AG10803 (cell line): ENCODE data around the gene AKR1C8.
"Not testable (repeated sequence)": the region's sequence is repeated elsewhere in the genome, so short reads cannot be mapped to it uniquely, and the experiment has no call there.

ENCODE experiments used
- DNase-seq: peaks from one replicate; pipeline ENCODE4 v3.0.0; 2010; ENCODE audit warnings: low read depth
- H3K4me3 ChIP-seq: 2 replicates; pipeline ENCODE4 v1.5.1; 2011; ENCODE audit warnings: mild to moderate bottlenecking, low read length, control low read depth
- TF ChIP-seq, protein P1 (sequence below): conservative IDR thresholded peaks from 2 replicates; pipeline ENCODE4 v1.5.1; 2011; ENCODE audit warnings: mild to moderate bottlenecking, low read length, control low read depth, inconsistent platforms

AKR1C8 gene

DNA sequence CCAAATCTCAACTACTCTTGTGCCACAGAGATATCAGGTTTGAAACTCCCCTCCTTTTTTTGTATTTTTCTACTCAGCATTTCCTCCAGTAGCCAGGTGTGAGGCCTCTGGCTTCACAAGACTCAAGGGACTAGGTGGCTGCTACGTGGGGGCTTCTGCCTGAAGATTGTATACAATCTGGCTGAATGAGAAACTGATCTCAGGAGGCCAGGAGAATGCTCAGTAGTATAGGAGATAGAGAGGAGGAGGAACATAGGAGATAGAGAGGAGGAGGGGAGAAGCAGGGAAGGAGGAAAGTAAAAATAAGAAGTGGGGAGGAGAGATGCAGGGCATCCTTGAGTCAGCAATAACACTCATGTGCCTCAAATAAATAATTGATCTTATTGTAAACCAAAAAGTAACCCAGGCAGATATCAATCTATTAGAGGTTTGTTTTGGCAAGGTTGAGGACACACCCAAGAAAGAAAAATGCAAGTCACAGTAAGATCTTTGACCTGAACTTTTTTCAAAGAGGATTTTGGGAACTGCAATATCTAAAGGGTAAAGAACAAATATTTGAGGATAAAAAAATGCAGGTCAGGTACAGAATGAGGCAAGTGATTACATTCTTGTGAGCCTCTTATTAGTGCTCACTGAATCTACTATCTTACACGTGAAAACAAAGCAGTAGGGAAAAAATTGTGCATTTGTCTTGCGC, 36.8 kb downstream of the AKR1C8 start:
- DNase-seq, result no peak
- TF ChIP-seq, protein P1, sequence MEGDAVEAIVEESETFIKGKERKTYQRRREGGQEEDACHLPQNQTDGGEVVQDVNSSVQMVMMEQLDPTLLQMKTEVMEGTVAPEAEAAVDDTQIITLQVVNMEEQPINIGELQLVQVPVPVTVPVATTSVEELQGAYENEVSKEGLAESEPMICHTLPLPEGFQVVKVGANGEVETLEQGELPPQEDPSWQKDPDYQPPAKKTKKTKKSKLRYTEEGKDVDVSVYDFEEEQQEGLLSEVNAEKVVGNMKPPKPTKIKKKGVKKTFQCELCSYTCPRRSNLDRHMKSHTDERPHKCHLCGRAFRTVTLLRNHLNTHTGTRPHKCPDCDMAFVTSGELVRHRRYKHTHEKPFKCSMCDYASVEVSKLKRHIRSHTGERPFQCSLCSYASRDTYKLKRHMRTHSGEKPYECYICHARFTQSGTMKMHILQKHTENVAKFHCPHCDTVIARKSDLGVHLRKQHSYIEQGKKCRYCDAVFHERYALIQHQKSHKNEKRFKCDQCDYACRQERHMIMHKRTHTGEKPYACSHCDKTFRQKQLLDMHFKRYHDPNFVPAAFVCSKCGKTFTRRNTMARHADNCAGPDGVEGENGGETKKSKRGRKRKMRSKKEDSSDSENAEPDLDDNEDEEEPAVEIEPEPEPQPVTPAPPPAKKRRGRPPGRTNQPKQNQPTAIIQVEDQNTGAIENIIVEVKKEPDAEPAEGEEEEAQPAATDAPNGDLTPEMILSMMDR, result no peak
- no peak overlapping the region for H3K4me3 ChIP-seq

DNA sequence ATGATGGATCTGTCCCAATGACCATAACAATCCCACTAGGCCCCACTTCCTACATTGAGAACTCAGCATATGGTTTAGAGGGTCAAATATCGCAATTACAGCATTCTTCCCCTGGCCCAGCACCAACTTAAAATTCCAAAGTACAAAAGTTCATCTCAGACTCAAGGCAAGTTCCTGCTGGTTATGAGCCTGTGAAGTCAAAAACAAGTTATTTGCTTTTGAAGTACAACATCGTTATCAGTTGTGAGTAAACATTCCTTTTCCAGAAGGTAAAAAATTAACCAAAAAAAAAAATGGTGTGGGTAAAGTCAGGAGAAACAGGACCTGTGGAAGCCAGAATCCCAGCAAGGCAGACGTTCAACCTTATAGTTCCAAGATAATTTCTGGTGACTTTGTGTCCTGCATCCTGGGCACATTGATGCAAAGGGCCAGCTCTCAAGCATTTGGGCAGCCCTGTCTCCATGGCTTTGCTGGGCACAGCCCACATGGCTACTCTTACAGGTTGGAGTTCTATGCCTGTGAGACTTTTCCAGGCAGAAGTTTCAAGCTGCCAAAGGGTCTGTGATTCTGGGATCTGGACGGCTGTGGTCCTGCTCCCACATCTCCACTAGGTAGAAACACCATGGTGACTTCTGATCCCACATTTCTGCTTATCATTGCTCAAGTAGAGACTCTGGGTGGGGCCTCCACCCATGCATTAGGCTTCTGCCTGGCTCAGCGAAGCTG, 37.5 kb downstream of the AKR1C8 start:
- H3K4me3 ChIP-seq, result no peak overlapping the region
- TF ChIP-seq, protein P1, result no peak
- DNase-seq, result no peak

DNA sequence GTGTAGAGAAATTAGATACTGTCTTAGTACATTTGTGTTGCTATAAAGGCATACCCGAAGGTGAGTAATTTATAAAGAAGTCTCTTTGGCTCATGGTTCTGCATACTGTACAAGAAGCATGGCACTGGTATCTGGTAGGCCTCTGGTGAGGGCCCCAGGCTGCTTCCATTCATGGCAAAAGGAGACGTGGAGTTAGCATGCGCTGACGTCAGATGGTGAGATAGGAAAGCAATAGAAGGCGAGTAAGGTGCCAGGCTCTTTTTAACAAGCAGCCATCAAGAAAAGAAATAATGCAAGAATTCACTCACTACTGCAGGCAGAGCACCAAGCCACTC, 38.1 kb downstream of the AKR1C8 start:
- TF ChIP-seq, protein P1, result no peak
- H3K4me3 ChIP-seq, result no peak overlapping the region
- DNase-seq, result no peak

DNA sequence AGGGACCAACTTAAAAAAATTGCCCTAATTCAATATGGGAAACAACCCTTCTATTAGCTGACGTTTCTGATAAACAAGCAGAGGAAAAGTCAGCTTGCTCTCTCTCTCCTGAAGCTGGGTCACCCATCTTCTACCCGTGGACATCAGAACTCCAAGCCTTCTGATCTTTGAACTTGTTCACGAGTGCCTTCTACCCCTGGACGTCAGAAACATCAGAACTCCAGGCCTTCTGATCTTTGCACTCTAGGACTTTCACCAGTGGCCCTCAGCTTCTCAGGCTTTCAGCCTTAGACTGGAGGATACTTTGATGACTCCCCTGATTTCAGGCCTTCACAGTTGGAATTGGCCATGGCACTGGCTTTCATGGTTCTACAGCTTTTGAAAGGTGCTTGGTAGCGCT, 41.8 kb downstream of the AKR1C8 start:
- no peak overlapping the region for H3K4me3 ChIP-seq
- TF ChIP-seq, protein P1, result no peak
- DNase-seq, result no peak

DNA sequence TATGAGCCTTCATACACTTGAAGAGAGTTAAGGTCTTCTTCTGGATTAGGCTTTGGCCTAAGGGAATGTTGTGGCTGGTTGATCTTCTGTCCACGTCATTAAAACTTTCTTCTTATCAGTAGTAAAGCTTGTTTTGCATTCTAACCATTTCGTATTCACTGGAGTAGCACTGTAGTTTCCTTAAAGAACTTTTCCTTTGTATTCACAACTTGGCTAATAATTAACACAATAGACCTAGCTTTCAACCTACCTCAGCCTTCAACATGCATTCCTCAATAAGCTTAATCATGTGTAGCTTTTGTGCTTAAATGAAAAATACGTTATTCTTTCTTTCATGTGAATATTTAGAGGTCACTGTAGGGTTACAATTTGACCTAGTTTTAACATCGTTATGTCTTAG, 42.8 kb downstream of the AKR1C8 start:
- no peak for DNase-seq
- TF ChIP-seq, protein P1, result no peak
- no peak overlapping the region for H3K4me3 ChIP-seq

DNA sequence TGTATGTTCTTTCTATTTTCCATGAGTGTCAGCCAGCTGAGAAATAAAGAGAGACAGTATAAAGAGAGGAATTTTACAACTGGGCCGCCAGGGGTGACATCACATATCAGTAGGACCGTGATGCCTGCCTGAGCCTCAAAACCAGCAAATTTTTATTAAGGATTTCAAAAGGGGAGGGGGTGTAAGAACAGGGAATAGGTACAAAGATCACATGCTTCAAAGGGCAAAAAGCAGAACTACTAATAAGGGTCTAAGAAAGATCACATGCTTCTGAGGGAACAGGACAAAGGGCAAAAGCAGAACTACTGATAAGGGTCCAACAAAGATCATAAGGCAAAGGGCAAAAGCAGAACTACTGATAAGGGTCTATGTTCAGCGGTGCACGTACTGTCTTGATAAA, 47.3 kb downstream of the AKR1C8 start:
- H3K4me3 ChIP-seq, result not testable (repeated sequence)

DNA sequence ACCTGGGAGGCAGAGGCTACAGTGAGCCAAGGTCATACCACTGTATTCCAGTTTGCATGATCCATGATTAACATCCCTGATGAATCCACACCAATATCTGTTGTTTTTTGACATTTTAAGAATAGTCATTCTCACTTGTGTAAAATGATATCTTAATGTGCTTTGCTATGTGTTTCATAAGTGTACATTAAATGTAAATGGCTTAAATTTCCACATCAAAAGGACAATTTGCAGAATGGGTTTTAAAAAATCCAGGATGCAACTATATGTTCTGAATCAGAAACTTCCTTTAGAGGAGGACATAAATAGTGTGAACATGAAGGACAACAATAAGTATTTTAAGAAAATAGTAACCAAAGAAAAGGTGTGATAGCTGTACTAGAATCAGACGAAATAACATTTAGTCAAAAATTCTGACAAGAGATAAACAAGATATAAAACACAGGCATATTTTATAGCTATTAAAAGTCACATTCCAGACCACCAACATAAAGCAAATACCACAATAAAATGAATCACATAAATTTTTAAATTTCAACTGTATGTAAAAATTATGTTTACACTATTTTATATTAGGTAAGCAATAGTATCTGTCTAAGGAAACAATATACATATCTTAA, 48.4 kb downstream of the AKR1C8 start:
- DNase-seq, result no peak
- no peak overlapping the region for H3K4me3 ChIP-seq

More for the DNA sequence above, 47.3 kb downstream of the AKR1C8 start:
- not testable (repeated sequence) for DNase-seq

More for the DNA sequence above, 48.4 kb downstream of the AKR1C8 start:
- TF ChIP-seq, protein P1, result no peak
